ENCODE results near the gene ZNF23. TPM values are rescaled to one million over a fixed set of nuclear protein-coding genes. Genes with fewer than 3 reads are reported as not detected.

The ZNF23 gene
- total RNA-seq, 1 donor from 2014 or later: 8.3 TPM

- peaks cover 81% of the 10 kb centered on the region for H3K36me3 Mint-ChIP-seq (ENCODE audit: low read depth, unreplicated experiment)
- TF ChIP-seq CTCF (IDR thresholded peaks at IDR 0.05; ENCODE audit: unreplicated experiment): no peak
- DNase-seq (ENCODE audit: low spot score): no peak
- H3K27me3 Mint-ChIP-seq (ENCODE audit: unreplicated experiment): peaks cover 4% of the 10 kb centered on the region
- peak overlapping the region; percentile 86 for H3K4me3 Mint-ChIP-seq (ENCODE audit: unreplicated experiment)
- no peaks in the 10 kb centered on the region for H3K4me1 Mint-ChIP-seq (ENCODE audit: unreplicated experiment)
- no peak overlapping the region for H3K27ac Mint-ChIP-seq (ENCODE audit: unreplicated experiment)
- peaks cover 26% of the 10 kb centered on the region for H3K9me3 Mint-ChIP-seq (ENCODE audit: unreplicated experiment)
These were observed 13.7 kb downstream of the ZNF23 start for GRCh38 chr16:71448274-71448866.

- H3K4me1 Mint-ChIP-seq (ENCODE audit: unreplicated experiment): no peaks in the 10 kb centered on the region
- H3K27me3 Mint-ChIP-seq (ENCODE audit: unreplicated experiment): peaks cover 11% of the 10 kb centered on the region
- peak overlapping the region; percentile 16 for H3K4me3 Mint-ChIP-seq (ENCODE audit: unreplicated experiment)
- peaks cover 15% of the 10 kb centered on the region for H3K9me3 Mint-ChIP-seq (ENCODE audit: unreplicated experiment)
- H3K27ac Mint-ChIP-seq (ENCODE audit: unreplicated experiment): peak overlapping the region; percentile 86
- no peak for DNase-seq (ENCODE audit: low spot score)
- peaks cover 36% of the 10 kb centered on the region for H3K36me3 Mint-ChIP-seq (ENCODE audit: low read depth, unreplicated experiment)
- TF ChIP-seq CTCF (IDR thresholded peaks at IDR 0.05; ENCODE audit: unreplicated experiment): no peak
These were observed 18.3 kb downstream of the ZNF23 start for GRCh38 chr16:71443714-71444113.

GRCh38 chr16:71442051-71442440 lies 20.0 kb downstream of the ZNF23 start, which contains the start of gene TLE7:
Gene TLE7 (minus strand): TSS chr16:71442054. CDS start chr16:71433324, 8,730 bp downstream.
- Mint-ChIP-seq H3K27me3 (ENCODE audit: unreplicated experiment) (peaks cover 12% of the 10 kb centered on the region), H3K9me3 (ENCODE audit: unreplicated experiment) (peaks cover 5% of the 10 kb centered on the region), H3K4me3 (ENCODE audit: unreplicated experiment) (peak within 1 kb of the TSS; percentile 0), H3K36me3 (ENCODE audit: low read depth, unreplicated experiment) (peaks cover 19% of the 10 kb centered on the region), H3K27ac (ENCODE audit: unreplicated experiment) (no peak within 1 kb of the TSS), H3K4me1 (ENCODE audit: unreplicated experiment) (no peaks in the 10 kb centered on the region)
- no peak for TF ChIP-seq CTCF (IDR thresholded peaks at IDR 0.05; ENCODE audit: unreplicated experiment)
- no peak for DNase-seq (ENCODE audit: low spot score)

GRCh38 chr16:71441348-71442050 lies 20.5 kb downstream of the ZNF23 start:
- H3K27me3 Mint-ChIP-seq (ENCODE audit: unreplicated experiment): peaks cover 13% of the 10 kb centered on the region
- peak; percentile 39 for TF ChIP-seq CTCF (IDR thresholded peaks at IDR 0.05; ENCODE audit: unreplicated experiment)
- no peak overlapping the region for H3K4me3 Mint-ChIP-seq (ENCODE audit: unreplicated experiment)
- H3K9me3 Mint-ChIP-seq (ENCODE audit: unreplicated experiment): peaks cover 5% of the 10 kb centered on the region
- H3K36me3 Mint-ChIP-seq (ENCODE audit: low read depth, unreplicated experiment): peaks cover 19% of the 10 kb centered on the region
- no peak overlapping the region for H3K27ac Mint-ChIP-seq (ENCODE audit: unreplicated experiment)
- H3K4me1 Mint-ChIP-seq (ENCODE audit: unreplicated experiment): no peaks in the 10 kb centered on the region
- DNase-seq (ENCODE audit: low spot score): no peak
